GM23338 (cell line): Measurements from ENCODE around the gene NXPH3.

ENCODE experiments used
- CREB1 ChIP-seq: fragments of 250-450 bp; sonication (Bioruptor Pico); IDR thresholded peaks from 2 replicates; pipeline ENCODE4 v1.5.0; 2020; ENCODE audit warnings: low read depth, mild to moderate bottlenecking, moderate library complexity
- ETS1 ChIP-seq: IDR thresholded peaks from 2 replicates; pipeline ENCODE4 v1.6.1; 2016; ENCODE audit warnings: antibody characterized with exemption
- EZH2 ChIP-seq: fragments of 200-600 bp; sonication (generic); IDR thresholded peaks from one replicate; pipeline ENCODE4 v1.8.0; 2017; ENCODE audit warnings: antibody characterized with exemption, mild to moderate bottlenecking, low read depth; ENCODE audit not compliant: unreplicated experiment
- EZH2phosphoT487 ChIP-seq: fragments of 200-600 bp; sonication (generic); IDR thresholded peaks from one replicate; pipeline ENCODE4 v1.8.1; 2018; ENCODE audit warnings: antibody characterized with exemption; ENCODE audit not compliant: unreplicated experiment
- JUNB ChIP-seq: IDR thresholded peaks from one replicate; pipeline ENCODE4 v1.6.1; 2016; ENCODE audit warnings: antibody characterized with exemption; ENCODE audit not compliant: unreplicated experiment
- NANOG ChIP-seq: IDR thresholded peaks from 2 replicates; pipeline ENCODE4 v1.6.1; 2016; ENCODE audit warnings: antibody characterized with exemption, borderline replicate concordance
- POLR2AphosphoS5 ChIP-seq: IDR thresholded peaks from 2 replicates; pipeline ENCODE4 v1.6.1; 2016; ENCODE audit warnings: antibody characterized with exemption, low read depth
- ZNF331 ChIP-seq: fragments of 250-450 bp; sonication (Bioruptor Pico); IDR thresholded peaks from 2 replicates; pipeline ENCODE4 v1.5.0; 2020; ENCODE audit warnings: low read depth, mild to moderate bottlenecking, moderate library complexity
- TF ChIP-seq, protein P1 (sequence below), 2 experiments: fragments of 200-600 bp in 1 of 2; sonication (generic) in 1 of 2; conservative IDR thresholded peaks; 2 replicates each; pipeline versions ENCODE4 v1.5.1 to v1.6.1; 2016 to 2017; ENCODE audit warnings: antibody characterized with exemption in 2 of 2, low read depth in 2 of 2, mild to moderate bottlenecking in 2 of 2, moderate library complexity in 1 of 2

GRCh38 chr17:49589577-49589927 is 13.9 kb downstream of the NXPH3 start:
- TF ChIP-seq, protein P1, sequence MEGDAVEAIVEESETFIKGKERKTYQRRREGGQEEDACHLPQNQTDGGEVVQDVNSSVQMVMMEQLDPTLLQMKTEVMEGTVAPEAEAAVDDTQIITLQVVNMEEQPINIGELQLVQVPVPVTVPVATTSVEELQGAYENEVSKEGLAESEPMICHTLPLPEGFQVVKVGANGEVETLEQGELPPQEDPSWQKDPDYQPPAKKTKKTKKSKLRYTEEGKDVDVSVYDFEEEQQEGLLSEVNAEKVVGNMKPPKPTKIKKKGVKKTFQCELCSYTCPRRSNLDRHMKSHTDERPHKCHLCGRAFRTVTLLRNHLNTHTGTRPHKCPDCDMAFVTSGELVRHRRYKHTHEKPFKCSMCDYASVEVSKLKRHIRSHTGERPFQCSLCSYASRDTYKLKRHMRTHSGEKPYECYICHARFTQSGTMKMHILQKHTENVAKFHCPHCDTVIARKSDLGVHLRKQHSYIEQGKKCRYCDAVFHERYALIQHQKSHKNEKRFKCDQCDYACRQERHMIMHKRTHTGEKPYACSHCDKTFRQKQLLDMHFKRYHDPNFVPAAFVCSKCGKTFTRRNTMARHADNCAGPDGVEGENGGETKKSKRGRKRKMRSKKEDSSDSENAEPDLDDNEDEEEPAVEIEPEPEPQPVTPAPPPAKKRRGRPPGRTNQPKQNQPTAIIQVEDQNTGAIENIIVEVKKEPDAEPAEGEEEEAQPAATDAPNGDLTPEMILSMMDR (conservative IDR thresholded peaks at IDR 0.05; ENCODE audit: low read depth in 2 of 2) = no peak
- no peak for TF ChIP-seq CREB1
- no peak for TF ChIP-seq EZH2
- TF ChIP-seq POLR2AphosphoS5 = no peak
- no peak for TF ChIP-seq JUNB
- no peak for TF ChIP-seq ZNF331 (CRISPR knock-in tag)
- no peak for TF ChIP-seq EZH2phosphoT487
- TF ChIP-seq ETS1 = no peak
- TF ChIP-seq NANOG = no peak
